Endothelial cell of umbilical vein (primary cell): ENCODE results near the gene ALG6. TPM values are rescaled to one million over a fixed set of nuclear protein-coding genes. Genes with fewer than 3 reads are reported as not detected.

Source experiments
- BruUV-seq: library from RNA; stranded (reverse); fragments of 400-500 nt; replicated peaks from 2 replicates; lab custom pipeline; 2021; lab: Mats Ljungman, UMichigan
- CTCF ChIA-PET: fragments of 300-600, 350-600 bp; sonication (Branson Sonifier 250); formaldehyde crosslinking; loops from one replicate; lab custom pipeline; 2021; ENCODE audit warnings: antibody characterized with exemption, inconsistent platforms; lab: Charles Lee
- POLR2A ChIA-PET: fragments of 300-600, 350-600 bp; sonication (Branson Sonifier 250); formaldehyde crosslinking; loops from one replicate; lab custom pipeline; 2021; ENCODE audit warnings: antibody characterized with exemption, inconsistent platforms; lab: Charles Lee
- DNase-seq: peaks from one replicate; pipeline ENCODE4 v3.0.0-alpha.2; 2011; ENCODE audit warnings: low read depth, low spot score
- FAIRE-seq: peaks from 2 replicates; lab custom pipeline; 2011; peaks lifted over from hg19 to GRCh38; lab: Jason Lieb, UNC
- H2AFZ ChIP-seq: 2 replicates; pipeline ENCODE4 v1.6.0; 2012; ENCODE audit warnings: low read depth, low read length, control low read depth, inconsistent platforms
- H3K27ac ChIP-seq: 2 replicates; pipeline ENCODE4 v1.5.1; 2011; ENCODE audit warnings: low read depth, mild to moderate bottlenecking, control low read depth, low read length, moderate library complexity; ENCODE audit not compliant: insufficient read depth
- H3K27me3 ChIP-seq, 2 experiments: 2 replicates each; pipeline versions ENCODE4 v1.6.0 to v1.6.1; 2011; ENCODE audit warnings: low read length in 2 of 2, mixed read lengths in 1 of 2; ENCODE audit not compliant: control insufficient read depth in 2 of 2, insufficient read depth in 2 of 2
- H3K36me3 ChIP-seq, 2 experiments: 2 replicates in 1 of 2; 3 replicates in 1 of 2; pipeline ENCODE4 v1.5.1; 2011; ENCODE audit warnings: low read length in 2 of 2, mild to moderate bottlenecking in 1 of 2, moderate library complexity in 1 of 2; ENCODE audit not compliant: control insufficient read depth in 2 of 2, insufficient read depth in 2 of 2; ENCODE audit errors: extremely low read depth in 1 of 2
- H3K4me1 ChIP-seq: 3 replicates; pipeline ENCODE4 v1.5.1; 2011; ENCODE audit warnings: mild to moderate bottlenecking, low read length; ENCODE audit not compliant: control insufficient read depth, insufficient read depth; ENCODE audit errors: extremely low read depth
- H3K4me2 ChIP-seq: 2 replicates; pipeline ENCODE4 v1.6.1; 2011; ENCODE audit warnings: low read length, control low read depth, mixed read lengths; ENCODE audit not compliant: insufficient read depth
- H3K4me3 ChIP-seq, 3 experiments: fragments of 200-600 bp in 1 of 3; sonication (generic), shearing (Covaris generic) in 1 of 3; replicated peaks in 1 of 3; 2 replicates each; pipeline ENCODE4 v1.5.1; 2011 to 2016; ENCODE audit warnings: control low read depth in 3 of 3, low read length in 3 of 3, mild to moderate bottlenecking in 2 of 3, inconsistent platforms in 1 of 3, low read depth in 1 of 3, moderate library complexity in 1 of 3; ENCODE audit not compliant: insufficient read depth in 1 of 3
- H3K79me2 ChIP-seq: 2 replicates; pipeline ENCODE4 v1.6.0; 2012; ENCODE audit warnings: low read length, inconsistent platforms; ENCODE audit not compliant: control insufficient read depth, insufficient read depth
- H3K9ac ChIP-seq: replicated peaks from 2 replicates; pipeline ENCODE3; 2011; ENCODE audit warnings: low read length, control low read depth; ENCODE audit not compliant: insufficient read depth; ENCODE audit errors: extremely low read depth
- H3K9me1 ChIP-seq: replicated peaks from 3 replicates; pipeline ENCODE4 v1.6.0; 2011; ENCODE audit warnings: mild to moderate bottlenecking, low read length; ENCODE audit not compliant: control insufficient read depth, insufficient read depth; ENCODE audit errors: extremely low read depth
- H3K9me3 ChIP-seq: replicated peaks from 2 replicates; pipeline ENCODE4 v1.5.1; 2012; ENCODE audit warnings: low read length, inconsistent platforms; ENCODE audit not compliant: control insufficient read depth, insufficient read depth
- H4K20me1 ChIP-seq: replicated peaks from 2 replicates; pipeline ENCODE3; 2011; ENCODE audit warnings: mild to moderate bottlenecking, low read length; ENCODE audit not compliant: control insufficient read depth, insufficient read depth; ENCODE audit errors: extremely low read depth
- EZH2 ChIP-seq: IDR thresholded peaks from 2 replicates; pipeline ENCODE4 v1.6.1; 2012; ENCODE audit warnings: borderline replicate concordance, low read depth, mild to moderate bottlenecking, moderate library complexity, low read length, inconsistent platforms; ENCODE audit not compliant: severe bottlenecking
- FOS ChIP-seq: IDR thresholded peaks from 2 replicates; pipeline ENCODE4 v1.6.1; 2011; ENCODE audit warnings: mild to moderate bottlenecking, low read length, moderate library complexity, borderline replicate concordance; ENCODE audit not compliant: insufficient read depth
- GATA2 ChIP-seq: IDR thresholded peaks from 2 replicates; pipeline ENCODE4 v1.7.0; 2011; ENCODE audit warnings: low read depth, mild to moderate bottlenecking, moderate library complexity, mixed read lengths, low read length; ENCODE audit not compliant: insufficient read length, insufficient read depth
- JUN ChIP-seq: IDR thresholded peaks from 2 replicates; pipeline ENCODE4 v1.6.1; 2011; ENCODE audit warnings: borderline replicate concordance, low read depth; ENCODE audit not compliant: insufficient read length, insufficient read depth
- MYC ChIP-seq: IDR thresholded peaks from one replicate; pipeline ENCODE4 v1.6.1; 2011; ENCODE audit warnings: mild to moderate bottlenecking, low read depth, low read length
- POLR2A ChIP-seq: IDR thresholded peaks from 2 replicates; pipeline ENCODE4 v1.6.1; 2012; ENCODE audit warnings: low read depth, mild to moderate bottlenecking, control low read depth, low read length
- POLR2AphosphoS5 ChIP-seq: IDR thresholded peaks from 2 replicates; pipeline ENCODE4 v1.6.1; 2012; ENCODE audit warnings: low read depth, mild to moderate bottlenecking, control low read depth, low read length, moderate library complexity; ENCODE audit not compliant: insufficient read depth
- dilution Hi-C: fragments of 300-500 bp; cut with MboI; formaldehyde crosslinking; loops from one replicate; pipeline ENCODE4 v1.15.0; 2019; ENCODE audit warnings: low sequenced_read_pairs; ENCODE audit not compliant: extremely low pct_ligation_motif_present
- intact Hi-C: fragments of 100-400 bp; cut with micrococcal nuclease; formaldehyde crosslinking; loops from one replicate; pipeline ENCODE4 v1.10.0; 2022
- polyA plus RNA-seq, 4 experiments: library from polyadenylated mRNA; depleted of rRNA in 3 of 4; stranded (reverse) in 3 of 4; unstranded in 1 of 4; fragments of >200 nt; gene quantifications; 2 replicates each; pipeline versions ENCODE4 v1.2.1 to v1.2.3, GENCODE V29; 2011 to 2012; ENCODE audit warnings: missing spikeins in 1 of 4
- total RNA-seq: library from RNA; stranded (reverse); gene quantifications from 2 replicates; pipeline ENCODE4 v1.2.3, GENCODE V29; 2021
- TF ChIP-seq, protein P1 (sequence below), 2 donors: IDR thresholded peaks; 1 replicate in 1 of 2; 2 replicates in 1 of 2; pipeline ENCODE4 v1.5.1; 2011; ENCODE audit warnings: low read length in 2 of 2, mild to moderate bottlenecking in 2 of 2, moderate library complexity in 2 of 2, control low read depth in 1 of 2, inconsistent platforms in 1 of 2, low read depth in 1 of 2; ENCODE audit not compliant: insufficient read depth in 1 of 2; ENCODE audit errors: extremely low read depth in 1 of 2
- TF ChIP-seq, protein P2 (sequence below): IDR thresholded peaks from 2 replicates; pipeline ENCODE4 v1.6.1; 2011; ENCODE audit not compliant: insufficient read depth, insufficient read length

Gene ALG6
- total and polyA plus RNA-seq, 2 donors (not counting 3 experiments of a cell fraction or from before 2014, with no cell fraction given) = 14.4 to 17.3 TPM

DNA sequence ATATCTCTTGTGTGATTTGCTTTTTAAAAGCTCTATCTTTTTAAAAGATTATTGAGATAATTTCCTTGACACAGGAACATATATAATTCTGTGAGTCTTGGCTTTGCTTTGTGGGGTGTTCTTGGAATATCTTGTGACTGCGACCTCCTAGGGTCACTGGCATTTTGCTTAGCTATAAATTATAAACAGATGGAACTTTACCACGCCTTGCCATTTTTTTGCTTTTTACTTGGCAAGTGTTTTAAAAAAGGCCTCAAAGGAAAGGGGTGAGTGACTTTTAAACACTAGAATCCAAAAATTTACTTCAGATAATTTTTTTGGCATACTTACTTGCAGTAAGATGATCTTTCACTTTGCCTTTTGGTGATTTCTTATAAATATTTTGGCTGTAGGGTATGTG lies 43.6 kb downstream of the ALG6 start:
- Histone ChIP-seq H2AFZ (no peak overlapping the region), H4K20me1 (no peaks in the 10 kb centered on the region), H3K4me3 (no peak overlapping the region), H3K9me1 (no peaks in the 10 kb centered on the region), H3K9ac (no peak overlapping the region), H3K4me2 (no peak overlapping the region), H3K36me3 (no peaks in the 10 kb centered on the region), H3K27me3 (no peaks in the 10 kb centered on the region), H3K4me1 (no peaks in the 10 kb centered on the region), H3K9me3 (no peaks in the 10 kb centered on the region), H3K79me2 (no peaks in the 10 kb centered on the region), H3K27ac (no peak overlapping the region)
- TF ChIP-seq EZH2 (no peak), POLR2AphosphoS5 (no peak), FOS (no peak), JUN (no peak), MYC (no peak), GATA2 (no peak), POLR2A (no peak)
- TF ChIP-seq, protein P1, sequence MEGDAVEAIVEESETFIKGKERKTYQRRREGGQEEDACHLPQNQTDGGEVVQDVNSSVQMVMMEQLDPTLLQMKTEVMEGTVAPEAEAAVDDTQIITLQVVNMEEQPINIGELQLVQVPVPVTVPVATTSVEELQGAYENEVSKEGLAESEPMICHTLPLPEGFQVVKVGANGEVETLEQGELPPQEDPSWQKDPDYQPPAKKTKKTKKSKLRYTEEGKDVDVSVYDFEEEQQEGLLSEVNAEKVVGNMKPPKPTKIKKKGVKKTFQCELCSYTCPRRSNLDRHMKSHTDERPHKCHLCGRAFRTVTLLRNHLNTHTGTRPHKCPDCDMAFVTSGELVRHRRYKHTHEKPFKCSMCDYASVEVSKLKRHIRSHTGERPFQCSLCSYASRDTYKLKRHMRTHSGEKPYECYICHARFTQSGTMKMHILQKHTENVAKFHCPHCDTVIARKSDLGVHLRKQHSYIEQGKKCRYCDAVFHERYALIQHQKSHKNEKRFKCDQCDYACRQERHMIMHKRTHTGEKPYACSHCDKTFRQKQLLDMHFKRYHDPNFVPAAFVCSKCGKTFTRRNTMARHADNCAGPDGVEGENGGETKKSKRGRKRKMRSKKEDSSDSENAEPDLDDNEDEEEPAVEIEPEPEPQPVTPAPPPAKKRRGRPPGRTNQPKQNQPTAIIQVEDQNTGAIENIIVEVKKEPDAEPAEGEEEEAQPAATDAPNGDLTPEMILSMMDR (IDR thresholded peaks at IDR 0.05; ENCODE audit: extremely low read depth in 1 of 2, insufficient read depth in 1 of 2, low read depth in 1 of 2, low read length in 2 of 2) = no peak
- TF ChIP-seq, protein P2, sequence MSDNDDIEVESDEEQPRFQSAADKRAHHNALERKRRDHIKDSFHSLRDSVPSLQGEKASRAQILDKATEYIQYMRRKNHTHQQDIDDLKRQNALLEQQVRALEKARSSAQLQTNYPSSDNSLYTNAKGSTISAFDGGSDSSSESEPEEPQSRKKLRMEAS = no peak
- dilution Hi-C loops (no loop called here), intact Hi-C loops (no loop called here)
- BruUV-seq = no TSS peak
- ChIA-PET POLR2A (no interaction called here), CTCF (interaction anchor here (1.0 to 1.5 kb wide), 7 partner anchors 9 to 75 kb away, joined by 3 to 6 read pairs (median 3); no protein-coding TSS in a partner anchor)
- DNase-seq (no peak), FAIRE-seq (no peak)
